GM12891 (cell line): Measurements from ENCODE around the gene IL31RA.

Source experiments
- POLR2A ChIP-seq: IDR thresholded peaks from 2 replicates; pipeline ENCODE4 v1.6.1; 2011; ENCODE audit warnings: low read depth, low read length, control low read depth
- POLR2AphosphoS5 ChIP-seq: IDR thresholded peaks from 2 replicates; pipeline ENCODE4 v1.6.1; 2011; ENCODE audit warnings: low read depth, low read length, control low read depth
- TAF1 ChIP-seq: IDR thresholded peaks from 2 replicates; pipeline ENCODE4 v1.6.1; 2011; ENCODE audit warnings: low read depth, low read length, control low read depth

GRCh38 chr5:55866934-55867333, 15.8 kb downstream of the IL31RA start:
- no peak for TF ChIP-seq TAF1
- no peak for TF ChIP-seq POLR2AphosphoS5
- no peak for TF ChIP-seq POLR2A
